HG03135 (cell line): ENCODE measurements around the gene COL8A1.
"Not testable (repeated sequence)": the region's sequence is repeated elsewhere in the genome, so short reads cannot be mapped to it uniquely, and the experiment has no call there.

ENCODE experiments used
- ATAC-seq: cut with Tn5 transposase; IDR thresholded peaks from one replicate; pipeline ENCODE4 v1.9.1; 2021; ENCODE audit warnings: mild to moderate bottlenecking, moderate library complexity; ENCODE audit not compliant: unreplicated experiment

The COL8A1 gene

DNA sequence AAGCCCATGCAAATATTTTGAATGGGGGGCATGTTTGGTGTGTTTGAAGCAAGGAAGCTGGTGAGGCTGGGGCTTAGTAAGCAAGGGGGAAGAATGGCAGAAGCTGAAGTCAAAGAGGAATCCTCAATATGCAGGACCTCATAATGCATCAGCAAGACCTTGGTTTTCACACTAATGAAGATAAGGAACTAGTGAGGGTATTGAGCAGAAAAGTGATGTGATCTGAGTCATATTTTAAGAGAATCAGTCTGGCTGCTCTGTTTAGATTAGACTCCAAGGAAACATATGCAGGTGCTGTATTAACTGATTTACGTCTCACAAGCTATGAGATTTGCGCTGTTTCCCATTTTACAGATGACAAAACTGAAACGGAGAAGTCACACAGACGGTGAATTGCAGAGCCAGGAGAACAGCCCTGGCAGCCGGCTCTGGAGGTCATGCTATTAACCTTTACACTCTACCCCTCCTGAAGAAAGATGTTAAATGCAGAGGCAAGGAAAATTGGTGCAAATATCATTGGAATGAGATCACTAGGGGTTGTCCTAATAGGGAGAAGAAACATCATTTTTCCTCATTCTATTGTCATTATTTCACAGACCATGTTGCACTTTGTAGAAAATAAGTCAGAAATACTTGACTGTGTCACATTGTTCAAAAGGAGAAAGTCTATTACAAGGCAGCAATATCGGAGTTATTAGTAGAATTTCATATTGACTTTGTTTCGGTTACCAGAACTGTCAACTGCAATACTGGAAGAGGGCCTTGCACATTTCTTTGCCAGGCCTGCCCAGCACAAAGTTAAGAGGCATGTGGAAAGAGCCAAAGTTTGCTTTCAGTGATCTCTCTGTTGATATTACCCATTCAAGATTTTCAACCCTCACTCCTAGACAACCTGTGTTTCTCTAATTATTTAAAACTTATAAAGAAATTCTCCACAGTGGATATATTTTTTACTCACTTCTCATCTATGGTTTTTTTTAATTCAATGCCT, 64.9 kb downstream of the COL8A1 start:
- no peak for ATAC-seq

DNA sequence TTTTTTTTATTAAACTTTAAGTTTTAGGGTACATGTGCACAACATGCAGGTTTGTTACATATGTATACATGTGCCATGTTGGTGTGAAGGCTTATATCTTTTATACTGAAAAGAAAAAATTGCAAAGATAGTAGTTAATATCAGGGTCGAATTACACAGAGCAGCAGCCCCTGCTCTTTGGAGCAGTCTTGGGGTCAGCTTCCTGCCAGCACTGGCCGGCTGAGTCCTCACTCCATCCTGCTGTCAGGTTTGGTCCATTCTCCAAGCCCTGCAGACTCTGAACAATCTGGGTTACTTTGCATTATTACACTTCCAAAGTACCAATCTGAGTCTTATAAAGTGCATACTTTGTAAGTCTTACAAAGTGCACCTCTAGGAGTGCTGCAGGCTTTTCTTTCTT, 66.0 kb downstream of the COL8A1 start:
- no peak for ATAC-seq

DNA sequence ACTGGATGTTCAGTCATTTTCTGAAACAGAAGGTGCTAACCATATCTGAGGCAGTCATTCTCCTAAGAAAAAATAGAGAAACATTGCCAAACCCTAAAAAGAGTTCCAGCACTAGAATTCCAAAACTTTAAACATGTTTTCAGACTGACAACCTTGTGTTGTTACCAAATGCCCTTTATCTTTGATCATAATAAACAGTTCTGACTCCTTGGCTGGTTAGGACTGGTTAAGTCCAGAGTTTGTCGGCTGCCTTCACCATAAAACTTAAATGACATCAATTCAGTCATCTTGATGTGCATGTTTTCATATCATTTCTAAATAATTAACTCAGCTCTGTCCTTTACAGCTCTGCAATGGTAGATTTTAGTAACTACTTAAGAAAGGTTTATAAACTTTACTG, 68.0 kb downstream of the COL8A1 start:
- ATAC-seq, result no peak

DNA sequence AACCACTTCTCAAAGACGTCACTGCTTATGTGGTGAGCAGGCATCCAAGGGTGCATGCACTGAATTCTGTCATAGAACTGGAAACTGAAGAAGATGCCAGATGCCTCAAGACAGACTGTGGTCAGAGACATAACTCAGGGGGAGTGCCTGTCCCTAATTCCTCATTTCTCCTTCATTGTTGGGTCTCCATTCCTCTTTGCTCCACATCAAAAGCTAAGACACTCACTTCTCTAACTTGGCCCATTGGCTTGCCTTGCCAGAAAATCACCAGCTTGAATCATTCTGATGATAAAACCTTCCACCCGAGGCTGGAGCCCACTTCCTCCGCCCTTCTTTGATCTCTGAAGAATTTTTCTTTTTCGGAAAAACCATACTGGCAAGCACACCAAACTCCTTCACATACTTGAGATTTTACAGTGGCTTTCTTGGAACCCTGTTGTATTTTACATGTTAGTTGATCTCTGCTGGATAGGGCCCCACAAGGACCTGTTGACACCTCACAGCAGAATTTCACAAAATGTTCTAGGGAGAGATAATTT, 69.9 kb downstream of the COL8A1 start:
- no peak for ATAC-seq

DNA sequence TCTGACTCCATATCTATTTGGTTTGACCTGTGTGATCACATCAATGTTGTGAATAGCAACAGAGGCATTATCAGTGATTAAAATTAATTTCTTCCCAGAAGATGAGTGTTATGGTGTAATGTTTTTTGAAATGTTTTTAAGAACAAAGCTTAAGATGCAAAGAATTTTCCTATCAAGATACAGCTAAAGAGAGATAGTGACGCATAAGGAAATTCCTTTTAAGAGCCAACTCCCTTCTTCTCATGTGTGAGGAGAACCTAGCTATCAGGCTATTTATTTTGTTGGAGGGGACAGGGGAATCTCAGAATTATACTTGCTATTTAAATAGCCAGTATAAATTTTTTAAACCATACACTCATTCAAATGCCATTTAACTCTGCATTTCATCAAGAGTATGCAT, 71.3 kb downstream of the COL8A1 start:
- ATAC-seq, result no peak

DNA sequence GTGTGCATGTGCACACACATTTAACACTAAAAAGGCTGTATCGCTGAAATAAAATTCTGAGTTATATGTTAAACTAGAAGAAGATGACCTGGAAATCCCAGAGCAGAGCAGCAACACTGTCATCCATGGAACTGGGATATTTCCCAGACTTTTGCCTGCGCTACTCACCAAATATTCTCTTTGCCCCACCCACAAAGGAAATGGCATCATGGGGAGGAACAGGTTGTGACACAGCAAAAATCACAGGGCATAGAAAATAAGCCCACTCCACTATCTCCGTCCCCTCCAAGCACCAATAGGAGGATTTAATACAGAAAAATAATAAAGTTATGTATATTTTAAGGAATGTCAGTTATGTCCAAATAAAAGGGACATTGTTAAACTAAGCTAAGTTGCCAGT, 71.7 kb downstream of the COL8A1 start:
- ATAC-seq, result no peak

DNA sequence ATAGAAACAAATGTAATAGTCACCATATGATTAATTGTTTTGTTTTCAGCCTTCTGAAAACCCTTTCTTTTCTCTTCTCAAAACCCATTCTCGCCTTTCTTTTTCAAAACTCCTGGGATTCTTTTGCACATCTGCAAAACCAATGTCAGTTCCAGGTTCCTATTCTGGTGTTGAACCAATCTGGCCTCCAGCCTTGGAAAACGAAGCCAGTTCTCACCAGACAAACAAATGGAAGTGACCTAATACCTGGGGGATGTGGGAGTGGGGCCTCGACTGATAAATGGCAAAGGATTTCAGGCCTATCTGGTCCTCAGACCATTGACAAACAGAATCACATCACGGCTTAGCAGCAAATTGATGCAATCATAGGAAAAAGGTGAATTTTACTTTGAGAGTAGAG, 73.0 kb downstream of the COL8A1 start:
- ATAC-seq, result no peak

DNA sequence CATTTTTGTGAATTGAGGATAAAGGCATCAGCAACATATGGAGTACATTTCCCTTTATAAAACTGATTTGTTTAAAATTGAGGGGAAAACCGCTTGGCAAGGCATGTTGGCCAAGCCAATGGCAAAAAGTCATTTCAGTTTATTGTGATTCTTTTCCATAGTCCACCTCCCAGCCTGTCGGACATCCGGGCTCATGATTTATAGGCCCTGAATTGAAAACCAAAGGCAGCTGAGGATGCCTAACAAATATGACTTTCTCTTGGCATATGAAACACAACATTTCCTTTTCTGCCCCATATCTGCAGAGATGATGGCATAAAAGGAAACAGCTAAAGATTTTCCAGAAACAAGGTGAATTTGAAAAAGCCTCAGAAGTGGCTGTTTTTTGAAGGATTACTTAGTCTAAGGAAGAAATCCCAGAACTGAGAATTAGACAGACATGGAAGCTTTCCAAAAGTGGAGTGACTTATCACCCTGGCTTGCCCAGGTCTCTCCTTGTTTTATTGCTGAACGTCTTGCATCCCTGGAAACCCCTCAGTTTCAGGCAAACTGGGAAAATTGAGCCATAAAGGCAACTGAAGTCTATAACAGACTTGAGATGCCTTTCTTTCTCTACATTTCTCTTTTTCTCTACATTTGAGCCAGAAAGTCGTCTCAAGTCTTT, 74.0 kb downstream of the COL8A1 start:
- ATAC-seq, result no peak

DNA sequence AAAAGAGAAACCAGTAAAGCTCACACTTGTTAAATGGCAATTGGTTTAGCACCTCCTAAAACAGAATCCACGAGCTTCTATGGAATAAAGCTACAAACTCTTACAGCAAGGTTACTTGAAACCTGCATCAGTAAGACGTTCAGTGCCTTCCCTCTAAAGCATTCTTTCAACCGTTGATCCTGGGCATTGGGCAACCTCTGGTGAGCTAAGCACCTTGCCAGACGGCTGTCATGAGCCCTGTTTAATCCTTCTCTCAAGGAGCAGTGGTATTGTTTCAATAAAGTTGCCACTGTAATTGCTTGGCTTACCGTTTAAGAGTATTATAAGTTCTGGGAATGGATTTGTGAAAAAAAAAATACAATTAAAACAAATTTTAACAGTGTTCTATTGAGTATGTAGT, 75.0 kb downstream of the COL8A1 start:
- ATAC-seq, result no peak

DNA sequence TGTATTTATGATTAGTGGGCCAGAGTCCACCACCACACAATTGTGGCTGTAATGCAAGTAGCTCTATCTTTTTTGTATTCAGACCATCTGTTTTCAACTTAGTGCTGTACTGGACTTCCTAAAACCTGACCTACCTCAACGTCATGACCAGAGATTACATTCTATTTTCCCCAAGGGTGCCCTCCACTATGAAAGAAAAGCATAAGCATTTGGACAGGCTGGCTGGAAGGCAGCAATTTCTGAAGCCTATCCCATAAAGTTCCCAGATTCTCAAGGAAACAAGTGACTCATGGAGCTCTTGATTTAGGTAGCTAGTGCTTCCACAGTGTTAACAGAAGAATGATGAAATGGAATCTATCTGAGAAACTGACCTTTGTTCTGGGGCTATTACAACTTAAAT, 75.8 kb downstream of the COL8A1 start:
- ATAC-seq, result no peak

DNA sequence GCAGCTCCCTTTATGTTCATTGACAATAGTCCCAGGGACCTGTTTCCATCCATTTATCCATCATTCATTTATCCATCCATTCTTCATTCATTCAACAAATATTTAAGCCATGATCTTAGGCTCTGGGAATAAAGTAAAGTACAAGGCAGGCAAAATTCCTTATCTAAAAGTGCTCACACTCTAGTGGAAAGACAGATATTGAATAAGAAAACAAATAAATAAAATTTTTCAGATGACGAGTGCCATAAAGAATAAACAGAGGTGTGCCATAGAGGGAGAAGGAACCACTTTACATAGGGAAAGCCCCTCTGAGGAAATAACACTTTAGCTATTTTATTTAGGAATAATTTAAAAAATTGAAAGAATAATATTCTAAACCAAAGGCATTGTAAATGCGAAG, 76.2 kb downstream of the COL8A1 start:
- no peak for ATAC-seq

DNA sequence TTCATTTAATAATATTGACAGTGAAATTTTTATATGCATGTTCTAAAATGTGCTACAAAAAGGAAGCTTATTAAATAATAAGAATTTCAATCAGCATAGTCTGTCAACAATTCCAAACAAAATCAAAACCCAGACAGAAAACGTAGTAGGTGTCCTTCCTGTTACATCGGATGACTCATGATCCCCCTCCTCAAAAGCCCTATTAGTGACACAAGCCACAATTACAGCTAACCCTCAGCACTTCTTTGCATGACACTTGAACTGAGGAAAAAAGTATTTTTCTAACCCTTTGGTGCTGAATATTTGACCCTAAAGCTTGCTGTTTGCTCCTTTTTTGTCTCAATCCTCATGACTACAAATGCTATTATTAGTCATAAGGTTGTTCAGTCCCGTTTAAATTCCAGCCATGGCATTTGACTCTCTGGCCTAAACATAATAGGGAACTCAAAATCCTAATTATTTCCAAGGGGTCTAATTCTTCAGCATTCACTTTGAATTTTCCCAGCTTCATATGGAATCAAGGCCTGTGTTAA, 78.1 kb downstream of the COL8A1 start:
- ATAC-seq, result no peak

DNA sequence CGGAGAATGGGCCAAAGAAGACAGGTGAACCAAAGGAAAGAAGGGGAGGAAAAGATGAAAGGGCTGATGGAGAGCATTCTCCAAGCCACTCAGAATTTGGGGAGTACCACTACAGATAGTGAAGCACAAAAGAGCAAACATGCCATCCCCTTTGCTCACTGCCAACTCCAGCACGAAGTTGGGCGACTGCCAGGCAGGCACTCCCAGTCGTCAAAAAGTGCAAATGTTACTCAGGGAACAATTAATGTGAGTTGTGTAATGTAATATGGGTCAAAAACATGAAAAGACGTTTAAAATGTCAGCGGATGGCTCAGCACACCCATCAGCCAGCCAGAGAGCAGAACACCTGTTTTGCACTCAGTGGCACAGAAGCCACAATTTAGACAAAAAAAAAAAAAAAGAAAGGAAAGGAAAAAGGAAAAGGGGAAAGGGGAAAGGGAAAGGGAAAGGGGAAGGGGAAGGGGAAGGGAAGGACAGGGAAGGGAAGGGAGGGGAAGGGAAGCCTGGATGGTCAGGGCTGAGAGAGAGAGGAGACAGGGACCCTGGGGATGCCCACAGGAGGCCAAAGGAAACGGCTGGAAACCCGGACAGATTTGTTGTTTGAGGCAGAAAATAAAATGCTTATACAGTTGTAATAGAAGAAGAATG, 82.7 kb downstream of the COL8A1 start:
- no peak for ATAC-seq

DNA sequence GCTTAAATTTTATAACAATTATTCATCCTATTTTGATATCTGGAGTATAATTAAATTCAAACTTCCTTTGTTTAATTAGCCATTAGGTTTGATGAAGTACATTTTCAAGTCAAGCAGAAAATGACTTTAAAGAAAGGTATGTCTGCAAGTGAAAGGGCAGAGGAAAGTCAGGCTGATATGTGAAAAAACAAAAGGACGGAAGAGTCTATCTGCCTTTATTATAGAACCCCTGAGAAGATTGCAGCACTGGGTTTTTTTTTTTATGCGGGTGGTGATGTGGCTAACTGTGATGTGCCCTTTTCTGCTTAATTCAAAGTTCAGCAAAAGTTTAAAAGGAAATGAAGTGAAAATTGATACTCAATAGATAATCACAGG, 83.2 kb downstream of the COL8A1 start:
- no peak for ATAC-seq

DNA sequence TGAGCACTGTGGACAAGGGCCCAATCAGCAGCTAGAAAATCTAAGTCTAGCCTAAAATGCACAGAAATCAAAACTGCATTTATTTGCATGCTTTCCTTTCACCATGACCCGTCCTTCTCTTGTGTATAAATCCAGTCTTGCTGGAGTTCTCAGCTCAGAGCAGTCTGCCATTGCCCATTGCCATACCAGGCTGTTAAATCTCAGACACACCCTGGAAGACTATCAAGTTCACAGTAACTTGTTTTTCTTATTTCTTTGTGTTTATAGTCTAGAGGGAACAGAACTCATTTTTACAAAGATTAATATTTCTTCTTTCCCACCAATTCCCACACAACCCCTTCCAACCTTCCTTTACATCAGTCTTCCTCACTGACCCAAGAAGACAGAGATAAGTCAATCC, 85.9 kb downstream of the COL8A1 start:
- no peak for ATAC-seq

DNA sequence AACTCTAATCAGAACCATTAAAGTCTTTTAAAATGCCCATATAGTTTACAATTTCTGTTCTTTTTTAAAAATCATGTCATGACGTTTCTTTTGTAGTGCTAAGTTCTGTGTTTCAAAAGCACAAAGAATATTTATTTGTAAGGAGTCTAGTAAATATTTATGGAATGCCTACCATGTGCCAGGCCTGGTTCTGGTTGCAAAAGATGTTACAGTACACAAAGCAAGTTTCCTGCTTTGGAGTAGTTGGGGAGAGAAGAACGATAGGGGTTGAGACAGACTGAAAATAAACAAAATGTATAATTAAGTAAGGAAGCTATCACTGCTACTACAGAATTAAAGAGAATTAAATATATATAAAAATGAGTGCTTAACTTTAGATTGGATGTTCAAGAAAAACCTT, 92.5 kb downstream of the COL8A1 start:
- ATAC-seq, result no peak

DNA sequence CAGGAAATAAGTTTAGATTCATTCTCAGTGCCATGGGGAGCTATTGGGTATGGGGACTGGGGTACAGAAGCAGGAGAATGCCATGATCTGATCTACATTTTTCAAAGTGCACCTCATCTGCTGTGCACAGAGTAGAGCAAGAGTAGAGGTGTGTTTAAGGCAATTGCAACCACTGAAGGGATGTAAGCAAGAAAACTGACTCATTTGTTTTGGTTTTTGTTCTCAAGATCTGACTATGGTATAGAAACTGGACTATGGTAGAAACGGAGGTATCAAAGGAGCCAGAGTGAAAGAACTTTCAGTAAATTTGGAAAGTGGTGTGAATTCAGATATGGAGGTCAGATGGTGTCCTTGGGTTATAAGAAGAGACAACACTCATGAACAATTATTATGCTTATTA, 93.1 kb downstream of the COL8A1 start:
- ATAC-seq, result no peak

DNA sequence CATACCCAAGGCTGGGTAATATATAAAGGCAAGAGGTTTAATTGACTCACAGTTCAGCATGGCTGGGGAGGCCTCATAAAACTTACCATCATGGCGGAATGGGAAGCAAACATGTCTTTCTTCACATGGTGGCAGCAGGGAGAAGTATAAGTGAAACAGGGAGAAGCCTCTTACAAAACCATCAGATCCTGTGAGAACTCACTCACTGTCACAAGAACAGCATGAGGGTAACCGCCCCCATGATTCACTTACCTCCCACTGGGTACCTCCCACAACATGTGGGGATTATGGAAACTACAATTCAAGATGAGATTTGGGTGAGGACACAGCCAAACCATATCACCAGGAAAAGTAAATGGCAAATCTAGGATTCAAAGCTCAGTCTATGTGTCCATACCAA, 102.0 kb downstream of the COL8A1 start:
- not testable (repeated sequence) for ATAC-seq

DNA sequence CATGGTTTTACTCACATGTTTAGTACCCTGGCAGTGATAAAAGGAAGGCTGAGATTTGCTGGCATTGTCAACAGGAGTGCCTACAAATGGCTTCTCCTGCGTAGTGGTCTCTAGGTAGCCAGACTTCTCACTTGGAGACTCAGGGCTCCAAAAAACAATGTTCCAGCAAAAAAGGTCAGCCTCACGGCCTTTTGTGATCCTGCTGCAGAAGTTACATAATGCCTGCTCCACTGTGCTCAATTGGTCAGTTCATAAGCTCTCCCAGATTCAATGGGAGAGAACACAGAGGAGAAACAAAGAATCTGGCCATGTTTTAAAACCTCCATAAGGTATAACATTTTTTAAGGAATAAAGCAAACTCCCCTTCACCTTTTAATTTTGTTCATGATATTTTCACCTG, 103.2 kb downstream of the COL8A1 start:
- ATAC-seq, result no peak

DNA sequence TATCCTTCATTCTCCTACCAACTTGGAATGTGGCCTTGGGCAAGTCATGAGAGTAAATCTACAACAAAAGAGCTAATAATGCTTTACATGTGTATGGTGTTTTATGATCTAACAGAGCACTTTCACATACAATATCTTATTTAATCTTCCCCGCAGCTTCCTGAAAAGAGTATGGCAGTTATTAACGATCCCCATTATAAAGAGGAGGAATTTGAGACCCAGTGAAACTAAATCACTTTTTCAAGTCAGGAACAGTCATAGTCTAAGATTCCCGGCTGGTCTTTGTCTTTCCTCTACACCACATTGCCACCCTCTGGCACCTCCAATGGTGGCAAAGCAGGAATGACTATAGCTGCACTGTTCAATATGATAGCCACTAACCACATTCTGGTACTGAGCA, 109.5 kb downstream of the COL8A1 start:
- ATAC-seq, result no peak

DNA sequence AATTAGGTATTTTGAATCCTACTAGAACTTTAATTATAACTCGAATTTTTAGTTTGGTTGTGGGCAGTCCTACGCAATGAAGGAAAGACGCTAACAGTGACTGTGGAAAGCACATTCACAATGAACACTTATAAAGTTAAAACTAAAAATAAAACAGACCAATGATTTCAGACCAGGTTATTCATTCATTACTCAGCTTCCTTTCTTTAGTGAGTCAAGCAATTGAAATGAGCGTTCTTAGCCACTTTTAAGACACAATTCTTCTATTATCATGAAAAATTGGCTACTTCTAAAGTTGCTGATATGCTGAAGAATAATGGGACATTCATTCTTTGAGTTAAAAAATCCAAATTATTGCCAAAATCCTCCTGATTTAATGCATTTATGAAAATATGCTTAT, 113.3 kb downstream of the COL8A1 start:
- ATAC-seq, result no peak
